Neural progenitor cell (in vitro differentiated cells): ENCODE measurements around the gene SRSF1.

Experiments
- EZH2 ChIP-seq: fragments of 200-600 bp; sonication (generic); IDR thresholded peaks from 2 replicates; pipeline ENCODE4 v1.6.1; 2017; ENCODE audit warnings: antibody characterized with exemption, mild to moderate bottlenecking, moderate library complexity
- EZH2phosphoT487 ChIP-seq: fragments of 200-600 bp; sonication (generic); IDR thresholded peaks from 2 replicates; pipeline ENCODE4 v1.6.1; 2017; ENCODE audit warnings: antibody characterized with exemption
- TF ChIP-seq, protein P1 (sequence below): fragments of 200-600 bp; sonication (generic); IDR thresholded peaks from 2 replicates; pipeline ENCODE4 v1.5.1; 2017; ENCODE audit warnings: antibody characterized with exemption, mild to moderate bottlenecking

DNA sequence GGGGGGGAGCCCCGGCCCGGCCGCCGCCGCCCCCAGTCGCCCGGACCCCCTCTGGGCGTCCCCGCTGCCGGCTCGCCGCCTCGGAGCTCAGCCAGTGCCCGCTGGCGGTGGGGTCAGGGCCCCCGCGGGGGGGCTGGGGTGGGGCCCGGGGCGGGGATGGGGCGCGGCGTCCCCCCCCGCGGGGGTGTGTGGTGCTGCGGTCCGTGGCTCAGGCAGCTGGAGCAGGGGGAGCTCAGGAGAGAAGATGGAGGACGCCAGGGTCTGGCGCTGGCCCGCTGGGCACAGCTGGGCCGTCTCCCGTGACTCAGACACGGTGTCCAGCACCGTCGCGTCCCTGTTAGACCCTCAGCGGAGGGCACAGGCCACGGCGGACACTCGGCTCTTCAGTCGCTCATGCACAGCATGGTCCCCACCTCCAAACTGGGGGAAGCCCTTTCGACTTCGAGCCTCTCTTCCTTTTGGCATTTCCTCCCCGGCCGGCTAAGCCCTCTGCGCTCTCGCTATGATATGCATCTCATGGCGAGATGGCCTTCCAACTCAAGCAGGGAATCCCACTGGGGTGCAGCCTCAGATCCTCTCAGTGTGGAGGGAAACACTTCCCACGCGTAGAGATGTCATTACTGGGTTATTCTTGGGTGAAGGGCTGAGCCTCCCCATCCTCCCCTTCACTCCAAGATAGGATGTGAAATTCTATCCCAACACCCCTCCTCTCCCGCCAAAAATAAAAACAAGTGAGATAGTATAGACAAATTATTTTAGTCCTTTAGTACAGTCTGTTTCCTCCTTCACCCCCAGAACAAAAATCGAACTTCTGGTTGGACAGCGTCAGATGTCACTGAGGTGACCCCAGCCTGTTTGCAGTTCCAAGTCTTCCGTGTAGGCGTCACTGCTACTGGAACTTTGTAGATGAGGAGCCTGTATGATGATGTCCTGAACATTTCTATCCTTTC lies 18.5 kb downstream of the SRSF1 start:
- TF ChIP-seq, protein P1, sequence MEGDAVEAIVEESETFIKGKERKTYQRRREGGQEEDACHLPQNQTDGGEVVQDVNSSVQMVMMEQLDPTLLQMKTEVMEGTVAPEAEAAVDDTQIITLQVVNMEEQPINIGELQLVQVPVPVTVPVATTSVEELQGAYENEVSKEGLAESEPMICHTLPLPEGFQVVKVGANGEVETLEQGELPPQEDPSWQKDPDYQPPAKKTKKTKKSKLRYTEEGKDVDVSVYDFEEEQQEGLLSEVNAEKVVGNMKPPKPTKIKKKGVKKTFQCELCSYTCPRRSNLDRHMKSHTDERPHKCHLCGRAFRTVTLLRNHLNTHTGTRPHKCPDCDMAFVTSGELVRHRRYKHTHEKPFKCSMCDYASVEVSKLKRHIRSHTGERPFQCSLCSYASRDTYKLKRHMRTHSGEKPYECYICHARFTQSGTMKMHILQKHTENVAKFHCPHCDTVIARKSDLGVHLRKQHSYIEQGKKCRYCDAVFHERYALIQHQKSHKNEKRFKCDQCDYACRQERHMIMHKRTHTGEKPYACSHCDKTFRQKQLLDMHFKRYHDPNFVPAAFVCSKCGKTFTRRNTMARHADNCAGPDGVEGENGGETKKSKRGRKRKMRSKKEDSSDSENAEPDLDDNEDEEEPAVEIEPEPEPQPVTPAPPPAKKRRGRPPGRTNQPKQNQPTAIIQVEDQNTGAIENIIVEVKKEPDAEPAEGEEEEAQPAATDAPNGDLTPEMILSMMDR = no peak
- TF ChIP-seq EZH2phosphoT487 (no peak), EZH2 (no peak)
